GM12878 (cell line): Measurements from ENCODE around the gene ODAM. TPM values are rescaled to one million over a fixed set of nuclear protein-coding genes. Genes with fewer than 3 reads are reported as not detected.

Experiments
- ATAC-seq: fragments of 200-7000 bp; cut with Tn5 transposase; 3 replicates; pipeline ENCODE4 v1.9.1; 2020; ENCODE audit warnings: mild to moderate bottlenecking, moderate library complexity
- BruUV-seq: library from RNA; stranded (reverse); fragments of 400-500 nt; replicated peaks from 2 replicates; lab custom pipeline; 2021; lab: Mats Ljungman, UMichigan
- CTCF ChIA-PET: fragments of 300-600 bp; sonication (Branson Sonifier 250); formaldehyde crosslinking; extraction: SDS; loops from one replicate; lab custom pipeline; 2021; ENCODE audit warnings: inconsistent platforms; lab: Yijun Ruan, JAX
- POLR2A ChIA-PET: fragments of 350-600 bp; formaldehyde crosslinking; extraction: SDS; loops from one replicate; lab custom pipeline; 2021; ENCODE audit warnings: inconsistent platforms; lab: Charles Lee
- RAD21 ChIA-PET: fragments of 300-600 bp; sonication (Branson Sonifier 250); formaldehyde crosslinking; loops from one replicate; lab custom pipeline; 2023; ENCODE audit warnings: antibody characterized with exemption; ENCODE audit not compliant: unreplicated experiment; lab: Charles Lee
- SMC1A ChIA-PET: fragments of 300-600 bp; sonication (Branson Sonifier 250); formaldehyde crosslinking; loops from one replicate; lab custom pipeline; 2023; ENCODE audit not compliant: unreplicated experiment, uncharacterized antibody; lab: Charles Lee
- DNase-seq: peaks from one replicate; pipeline ENCODE4 v3.0.0-alpha.2; 2011; ENCODE audit warnings: low read depth, low spot score
- FAIRE-seq: peaks from 3 replicates; lab custom pipeline; 2011; peaks lifted over from hg19 to GRCh38; lab: Jason Lieb, UNC
- H2AFZ ChIP-seq: 2 replicates; pipeline ENCODE4 v1.6.0; 2011; ENCODE audit warnings: low read depth, low read length, control low read depth; ENCODE audit not compliant: control insufficient read depth
- H3K27ac ChIP-seq: 2 replicates; pipeline ENCODE4 v1.5.1; 2011; ENCODE audit warnings: control low read depth; ENCODE audit not compliant: control insufficient read depth, insufficient read depth
- H3K27me3 ChIP-seq, 2 experiments: replicated peaks in 1 of 2; 2 replicates each; pipeline versions ENCODE4 v1.6.0 to v1.6.1; 2011; ENCODE audit warnings: low read length in 1 of 2; ENCODE audit not compliant: control insufficient read depth in 2 of 2, insufficient read depth in 2 of 2
- H3K36me3 ChIP-seq, 2 experiments: 2 replicates each; pipeline ENCODE4 v1.5.1; 2011; ENCODE audit warnings: low read length in 1 of 2; ENCODE audit not compliant: control insufficient read depth in 2 of 2, insufficient read depth in 2 of 2
- H3K4me1 ChIP-seq: 2 replicates; pipeline ENCODE4 v1.6.1; 2011; ENCODE audit warnings: mild to moderate bottlenecking, low read length, moderate library complexity, mixed read lengths; ENCODE audit not compliant: control insufficient read depth, insufficient read depth
- H3K4me2 ChIP-seq: 2 replicates; pipeline ENCODE4 v1.6.0; 2011; ENCODE audit warnings: control low read depth; ENCODE audit not compliant: control insufficient read depth, insufficient read depth
- H3K4me3 ChIP-seq: fragments of 200-600 bp; sonication (generic); 2 replicates; pipeline ENCODE4 v1.5.1; 2016
- H3K79me2 ChIP-seq: 2 replicates; pipeline ENCODE4 v1.6.0; 2011; ENCODE audit warnings: low read length; ENCODE audit not compliant: control insufficient read depth, insufficient read depth
- H3K9ac ChIP-seq: 2 replicates; pipeline ENCODE4 v1.8.0; 2011; ENCODE audit warnings: low read length, control low read depth, mixed read lengths; ENCODE audit not compliant: control insufficient read depth, insufficient read depth
- H3K9me3 ChIP-seq: replicated peaks from 3 replicates; pipeline ENCODE4 v1.5.1; 2011; ENCODE audit warnings: mild to moderate bottlenecking, low read length; ENCODE audit not compliant: control insufficient read depth, insufficient read depth
- H4K20me1 ChIP-seq: 2 replicates; pipeline ENCODE4 v1.6.0; 2011; ENCODE audit not compliant: control insufficient read depth, insufficient read depth
- E2F8 ChIP-seq: fragments of 450-650 bp; IDR thresholded peaks from 2 replicates; pipeline ENCODE4 v1.6.1; 2018; ENCODE audit warnings: mild to moderate bottlenecking, low read depth, moderate library complexity; ENCODE audit not compliant: partially characterized antibody
- ETV6 ChIP-seq, 2 experiments: fragments of 450-650 bp in 1 of 2; IDR thresholded peaks in 1 of 2; conservative IDR thresholded peaks in 1 of 2; 2 replicates each; pipeline ENCODE4 v1.6.1; 2014; ENCODE audit warnings: antibody characterized with exemption in 1 of 2, borderline replicate concordance in 1 of 2, low read depth in 1 of 2, mild to moderate bottlenecking in 1 of 2, moderate library complexity in 1 of 2
- HDAC2 ChIP-seq: fragments of 200-600 bp; sonication (generic); IDR thresholded peaks from 2 replicates; pipeline ENCODE4 v1.6.1; 2017
- NRF1 ChIP-seq: conservative IDR thresholded peaks from 2 replicates; pipeline ENCODE4 v1.6.1; 2011; ENCODE audit warnings: mild to moderate bottlenecking, low read depth, low read length, improper control_type of control experiment
- SIN3A ChIP-seq: IDR thresholded peaks from 2 replicates; pipeline ENCODE4 v1.6.1; 2012; ENCODE audit warnings: low read depth, low read length, improper control_type of control experiment
- SMC3 ChIP-seq: IDR thresholded peaks from 2 replicates; pipeline ENCODE4 v1.6.1; 2011; ENCODE audit warnings: low read length, improper control_type of control experiment, borderline replicate concordance
- SREBF1 ChIP-seq: IDR thresholded peaks from 2 replicates; pipeline ENCODE4 v1.6.1; 2012; ENCODE audit warnings: mild to moderate bottlenecking, low read length
- SRF ChIP-seq, 2 experiments: IDR thresholded peaks; 2 replicates each; pipeline ENCODE4 v1.6.1; 2011; ENCODE audit warnings: low read depth in 2 of 2, low read length in 2 of 2, mild to moderate bottlenecking in 1 of 2, moderate library complexity in 1 of 2
- STAT1 ChIP-seq: fragments of 450-650 bp; conservative IDR thresholded peaks from 2 replicates; pipeline ENCODE4 v1.6.1; 2014; ENCODE audit warnings: antibody characterized with exemption, mild to moderate bottlenecking
- TAF1 ChIP-seq: IDR thresholded peaks from 2 replicates; pipeline ENCODE4 v1.6.1; 2011; ENCODE audit warnings: mild to moderate bottlenecking, low read depth, low read length, borderline replicate concordance
- YY1 ChIP-seq: IDR thresholded peaks from 2 replicates; pipeline ENCODE4 v1.6.1; 2011; ENCODE audit warnings: low read depth, mild to moderate bottlenecking, low read length
- WGBS: methylation state at CpG from one replicate; pipeline ENCODE4 v1.1.6; 2016; ENCODE audit warnings: low lambda C conversion rate; ENCODE audit not compliant: insufficient replicate concordance, insufficient coverage; ENCODE audit errors: missing lambda C conversion rate; 5-methylcytosine and 5-hydroxymethylcytosine counted together
- in situ Hi-C: fragments of 300-500 bp; cut with MboI; formaldehyde crosslinking; loops from 9 replicates; pipeline ENCODE4 v1.14.3; 2018; ENCODE audit warnings: mixed read lengths
- intact Hi-C: fragments of 100-400 bp; cut with micrococcal nuclease; formaldehyde crosslinking; loops from one replicate; pipeline ENCODE4 v1.14.2; 2022; ENCODE audit not compliant: unreplicated experiment
- polyA plus RNA-seq, 11 experiments: library from polyadenylated mRNA; depleted of rRNA in 4 of 11; unstranded in 6 of 11; stranded (reverse) in 5 of 11; fragments of >200 nt; fragmentation: Nextera tagmentation in 4 of 11; fragmentation: Illumina TruSeq in 1 of 11; extraction: Ambion mirVana in 4 of 11; extraction: Trizol in 1 of 11; gene quantifications; 1 replicate in 1 of 11; 2 replicates in 10 of 11; pipeline versions ENCODE4 v1.2.1 to v1.2.3, GENCODE V29; 2011 to 2016; ENCODE audit warnings: inconsistent platforms in 2 of 11, missing spikeins in 2 of 11, low read depth in 1 of 11
- total RNA-seq, 4 experiments: library from RNA; depleted of rRNA in 3 of 4; stranded (reverse); fragments of >200 nt in 3 of 4; fragmentation: Illumina TruSeq in 1 of 4; extraction: Trizol in 1 of 4; gene quantifications; 2 replicates each; pipeline versions ENCODE4 v1.2.1 to v1.2.3, GENCODE V29; 2013 to 2021
- TF ChIP-seq, protein P1 (sequence below), 3 experiments: IDR thresholded peaks in 2 of 3; conservative IDR thresholded peaks in 1 of 3; 2 replicates each; pipeline ENCODE4 v1.5.1; 2011; ENCODE audit warnings: low read depth in 3 of 3, low read length in 3 of 3, mild to moderate bottlenecking in 3 of 3, control low read depth in 2 of 3, moderate library complexity in 2 of 3, inconsistent platforms in 1 of 3, mixed read lengths in 1 of 3; ENCODE audit not compliant: control insufficient read depth in 2 of 3, insufficient read depth in 1 of 3; ENCODE audit errors: extremely low read depth in 1 of 3
- TF ChIP-seq, protein P2 (sequence below): IDR thresholded peaks from 2 replicates; pipeline ENCODE4 v1.6.1; 2011; ENCODE audit warnings: borderline replicate concordance, low read depth, mild to moderate bottlenecking, moderate library complexity, mixed read lengths, low read length; ENCODE audit not compliant: insufficient read depth; ENCODE audit errors: extremely low read length
- TF ChIP-seq, protein P3 (sequence below): IDR thresholded peaks from 2 replicates; pipeline ENCODE4 v1.6.1; 2011; ENCODE audit warnings: borderline replicate concordance, low read depth, mild to moderate bottlenecking, moderate library complexity, low read length; ENCODE audit not compliant: insufficient read depth, poor library complexity, severe bottlenecking

ODAM gene
- total and polyA plus RNA-seq, 10 of the 15 experiments (the other 5 are each of a cell fraction or from before 2014, with no cell fraction given) = not detected

DNA sequence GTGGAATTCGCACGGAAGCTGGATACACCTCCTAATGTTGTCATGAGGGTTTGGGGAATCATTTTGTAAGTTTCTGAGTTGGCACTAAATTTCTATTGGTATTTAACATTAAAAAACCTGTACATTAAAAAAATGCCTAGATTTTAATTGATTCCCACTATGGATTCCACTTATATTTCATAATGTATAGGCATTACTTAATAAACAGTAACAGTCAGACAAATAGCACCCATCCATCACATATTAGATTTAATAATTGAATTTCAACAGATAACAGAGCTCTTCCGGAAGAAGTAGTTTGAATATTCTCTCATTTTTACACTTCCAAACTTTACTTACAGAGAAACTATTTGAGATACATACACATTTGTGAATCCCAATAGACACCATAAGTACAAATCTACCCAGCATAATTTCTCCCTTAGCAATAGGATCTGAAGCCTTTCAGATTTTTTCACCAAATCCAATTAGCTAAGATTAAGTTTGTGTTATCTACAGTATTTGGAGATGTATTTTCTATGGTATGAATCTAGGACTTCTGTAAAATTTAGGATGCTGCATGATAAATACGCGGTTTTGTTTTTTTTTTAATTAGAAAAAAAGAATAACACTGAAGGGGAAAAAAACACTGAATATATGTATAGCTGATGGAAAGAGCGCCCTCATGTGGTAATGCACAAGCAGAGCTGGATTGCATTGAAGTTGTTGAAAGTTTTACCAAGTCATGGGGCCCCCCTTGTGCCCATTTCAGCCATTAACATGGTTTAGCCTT, 12.2 kb upstream of the ODAM start:
- ChIA-PET SMC1A (interaction anchor here (0.6 to 1.8 kb wide), 13 partner anchors 11 to 1345 kb away, joined by 3 to 17 read pairs (median 4); no protein-coding TSS in a partner anchor), CTCF (interaction anchor here (0.6 to 4.6 kb wide), 30 partner anchors 9 to 1186 kb away, joined by 3 to 36 read pairs (median 4); partner anchors contain the start of gene ODAM), POLR2A (no interaction called here), RAD21 (interaction anchor here (0.8 to 2.4 kb wide), 8 partner anchors 13 to 865 kb away, joined by 3 to 18 read pairs (median 4); no protein-coding TSS in a partner anchor)
- peak; percentile 93 for ATAC-seq
- Histone ChIP-seq H3K36me3 (no peaks in the 10 kb centered on the region), H3K27ac (no peak overlapping the region), H3K4me2 (no peak overlapping the region), H3K79me2 (no peaks in the 10 kb centered on the region), H2AFZ (no peak overlapping the region), H4K20me1 (no peaks in the 10 kb centered on the region), H3K4me3 (no peak overlapping the region), H3K27me3 (no peaks in the 10 kb centered on the region), H3K9ac (no peak overlapping the region), H3K4me1 (no peaks in the 10 kb centered on the region), H3K9me3 (no peaks in the 10 kb centered on the region)
- in situ Hi-C loops = loop anchor here (5.0 kb wide), 1 partner anchor 491 kb away; no protein-coding TSS in a partner anchor
- no peak for DNase-seq
- intact Hi-C loops = loop anchor here (1.0 to 2.0 kb wide), 4 partner anchors 287 to 495 kb away; no protein-coding TSS in a partner anchor
- peak; percentile 65 for FAIRE-seq
- BruUV-seq = no TSS peak
- 16% methylated on average over 6 of the region's 6 CpGs for WGBS
- TF ChIP-seq SIN3A (no peak), E2F8 (no peak), SMC3 (peak; percentile 72; the same call in 1 of the 2 replicates), ETV6 (conservative IDR thresholded peaks at IDR 0.05 in 1 of 2, IDR thresholded peaks at IDR 0.05 in 1 of 2; ENCODE audit: borderline replicate concordance in 1 of 2, low read depth in 1 of 2) (no peak), SREBF1 (no peak), SRF (IDR thresholded peaks at IDR 0.05; ENCODE audit: low read depth in 2 of 2, low read length in 2 of 2) (no peak), STAT1 (no peak), HDAC2 (no peak), TAF1 (no peak), NRF1 (no peak), YY1 (0 out of 2 replicates have a peak, but pooled peaks have one; percentile 32)
- TF ChIP-seq, protein P1, sequence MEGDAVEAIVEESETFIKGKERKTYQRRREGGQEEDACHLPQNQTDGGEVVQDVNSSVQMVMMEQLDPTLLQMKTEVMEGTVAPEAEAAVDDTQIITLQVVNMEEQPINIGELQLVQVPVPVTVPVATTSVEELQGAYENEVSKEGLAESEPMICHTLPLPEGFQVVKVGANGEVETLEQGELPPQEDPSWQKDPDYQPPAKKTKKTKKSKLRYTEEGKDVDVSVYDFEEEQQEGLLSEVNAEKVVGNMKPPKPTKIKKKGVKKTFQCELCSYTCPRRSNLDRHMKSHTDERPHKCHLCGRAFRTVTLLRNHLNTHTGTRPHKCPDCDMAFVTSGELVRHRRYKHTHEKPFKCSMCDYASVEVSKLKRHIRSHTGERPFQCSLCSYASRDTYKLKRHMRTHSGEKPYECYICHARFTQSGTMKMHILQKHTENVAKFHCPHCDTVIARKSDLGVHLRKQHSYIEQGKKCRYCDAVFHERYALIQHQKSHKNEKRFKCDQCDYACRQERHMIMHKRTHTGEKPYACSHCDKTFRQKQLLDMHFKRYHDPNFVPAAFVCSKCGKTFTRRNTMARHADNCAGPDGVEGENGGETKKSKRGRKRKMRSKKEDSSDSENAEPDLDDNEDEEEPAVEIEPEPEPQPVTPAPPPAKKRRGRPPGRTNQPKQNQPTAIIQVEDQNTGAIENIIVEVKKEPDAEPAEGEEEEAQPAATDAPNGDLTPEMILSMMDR (IDR thresholded peaks at IDR 0.05 in 2 of 3, conservative IDR thresholded peaks at IDR 0.05 in 1 of 3; ENCODE audit: control insufficient read depth in 2 of 3, extremely low read depth in 1 of 3, insufficient read depth in 1 of 3, low read depth in 3 of 3, low read length in 3 of 3) = peak; percentile 62 to 74 (median 73)
- TF ChIP-seq, protein P2, sequence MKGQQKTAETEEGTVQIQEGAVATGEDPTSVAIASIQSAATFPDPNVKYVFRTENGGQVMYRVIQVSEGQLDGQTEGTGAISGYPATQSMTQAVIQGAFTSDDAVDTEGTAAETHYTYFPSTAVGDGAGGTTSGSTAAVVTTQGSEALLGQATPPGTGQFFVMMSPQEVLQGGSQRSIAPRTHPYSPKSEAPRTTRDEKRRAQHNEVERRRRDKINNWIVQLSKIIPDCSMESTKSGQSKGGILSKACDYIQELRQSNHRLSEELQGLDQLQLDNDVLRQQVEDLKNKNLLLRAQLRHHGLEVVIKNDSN = no peak
- TF ChIP-seq, protein P3, sequence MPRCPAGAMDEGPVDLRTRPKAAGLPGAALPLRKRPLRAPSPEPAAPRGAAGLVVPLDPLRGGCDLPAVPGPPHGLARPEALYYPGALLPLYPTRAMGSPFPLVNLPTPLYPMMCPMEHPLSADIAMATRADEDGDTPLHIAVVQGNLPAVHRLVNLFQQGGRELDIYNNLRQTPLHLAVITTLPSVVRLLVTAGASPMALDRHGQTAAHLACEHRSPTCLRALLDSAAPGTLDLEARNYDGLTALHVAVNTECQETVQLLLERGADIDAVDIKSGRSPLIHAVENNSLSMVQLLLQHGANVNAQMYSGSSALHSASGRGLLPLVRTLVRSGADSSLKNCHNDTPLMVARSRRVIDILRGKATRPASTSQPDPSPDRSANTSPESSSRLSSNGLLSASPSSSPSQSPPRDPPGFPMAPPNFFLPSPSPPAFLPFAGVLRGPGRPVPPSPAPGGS = no peak
